ENCODE results near the gene SLC35E2B.
A peak's percentile ranks its signal among the peaks of the same experiment; 100 is the strongest.
"Not testable (repeated sequence)": the region's sequence is repeated elsewhere in the genome, so short reads cannot be mapped to it uniquely, and the experiment has no call there.

Gene SLC35E2B

DNA sequence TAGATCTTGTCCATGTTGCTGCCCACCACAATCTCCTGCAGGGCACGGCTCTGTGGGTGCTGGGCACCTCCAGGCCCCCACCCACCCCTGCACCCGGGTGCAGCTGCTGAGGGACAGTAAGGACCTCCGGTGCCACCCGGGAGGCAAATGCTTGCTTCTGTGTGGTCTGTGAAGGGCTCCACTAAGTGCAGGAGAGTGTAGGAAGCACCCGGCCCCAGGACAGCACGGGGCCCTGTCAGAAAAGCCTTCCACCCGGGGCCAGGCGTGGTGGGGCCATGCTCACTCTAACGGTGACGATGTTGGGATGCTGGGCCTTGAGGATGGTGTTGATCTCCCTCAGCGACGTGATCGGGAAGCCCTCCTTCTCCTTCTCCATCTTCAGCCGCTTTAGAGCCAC is 55.1 kb downstream of the SLC35E2B start:
- DNase-seq: not testable (repeated sequence)

DNA sequence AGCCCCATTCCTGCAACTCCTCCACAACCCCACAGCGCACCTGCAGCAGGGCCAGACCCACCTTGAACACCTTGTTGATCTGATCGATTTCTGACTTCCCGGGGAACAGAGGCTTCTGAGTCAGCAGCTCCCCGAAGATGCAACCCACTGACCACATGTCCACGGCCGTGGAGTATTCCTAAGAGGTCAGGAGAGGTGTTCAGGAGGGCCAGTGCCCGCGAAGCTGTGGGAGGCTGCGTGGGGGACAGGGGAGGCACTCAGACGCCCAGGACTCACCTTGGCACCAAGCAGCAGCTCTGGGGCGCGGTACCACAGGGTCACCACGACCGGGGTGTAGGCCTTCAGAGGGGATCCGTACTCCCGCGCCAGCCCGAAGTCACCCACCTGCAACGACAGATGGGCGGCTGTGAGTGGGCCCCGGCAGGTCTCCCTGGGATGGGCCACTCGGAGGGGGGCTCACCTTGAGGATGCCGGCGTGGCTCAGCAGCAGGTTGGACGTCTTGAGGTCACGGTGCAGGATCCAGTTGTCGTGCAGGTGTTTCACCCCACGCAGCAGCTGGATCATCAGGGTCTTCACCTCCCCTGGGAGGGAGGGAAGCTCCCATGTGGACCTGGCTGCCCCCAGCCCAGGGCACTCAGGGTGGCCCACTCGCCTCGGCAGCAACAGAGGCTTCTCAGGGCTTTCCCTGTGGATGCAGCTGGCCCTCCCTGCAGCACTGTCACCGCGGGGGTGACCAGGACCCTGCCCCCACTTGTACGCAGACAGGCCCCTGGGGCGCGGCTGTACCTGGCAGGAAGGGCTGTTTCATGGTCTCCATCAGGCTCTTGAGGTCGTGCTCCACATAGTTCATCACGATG is 55.7 kb downstream of the SLC35E2B start:
- DNase-seq: not testable (repeated sequence)

DNA sequence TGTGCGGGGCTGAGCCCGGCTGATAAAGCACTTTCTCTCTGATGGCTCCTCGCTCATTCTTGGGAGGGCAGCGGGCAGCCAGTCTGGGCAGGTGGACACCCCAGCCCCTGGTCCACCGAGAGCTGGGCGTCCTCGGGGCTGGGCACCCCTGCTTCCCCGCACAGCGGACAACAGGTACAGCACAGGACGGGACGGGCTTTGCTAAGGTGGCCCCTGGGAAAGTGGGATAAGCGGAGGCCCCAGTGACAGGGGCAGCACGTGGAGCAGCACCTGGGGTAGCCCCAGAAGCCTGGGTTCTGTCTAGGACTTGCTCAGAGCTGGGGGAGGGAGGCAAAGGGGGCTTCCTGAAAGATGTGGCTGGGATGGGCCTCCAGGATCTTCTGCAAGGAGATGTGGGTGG is 58.0 kb downstream of the SLC35E2B start:
- not testable (repeated sequence) for DNase-seq

DNA sequence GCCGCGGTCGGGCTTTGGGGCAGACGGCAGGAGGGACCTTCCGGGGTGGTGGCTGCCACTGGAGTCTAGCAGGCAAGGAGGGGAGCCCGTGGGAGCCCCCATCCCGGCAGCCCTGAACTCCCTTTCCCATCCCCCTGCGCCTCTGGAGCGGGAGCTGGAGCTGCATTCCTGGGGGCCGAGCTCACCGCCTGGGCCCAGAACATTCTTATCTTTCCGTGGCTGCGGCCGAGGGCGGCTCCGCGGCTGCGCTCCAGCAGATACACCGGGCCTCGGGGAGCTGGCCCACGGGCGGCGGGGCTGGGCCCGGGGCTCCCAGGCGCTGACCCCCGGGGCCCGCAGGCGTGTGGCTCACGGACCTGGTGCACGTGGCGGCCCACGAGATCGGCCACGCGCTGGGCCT is 59.2 kb downstream of the SLC35E2B start:
- not testable (repeated sequence) for DNase-seq

DNA sequence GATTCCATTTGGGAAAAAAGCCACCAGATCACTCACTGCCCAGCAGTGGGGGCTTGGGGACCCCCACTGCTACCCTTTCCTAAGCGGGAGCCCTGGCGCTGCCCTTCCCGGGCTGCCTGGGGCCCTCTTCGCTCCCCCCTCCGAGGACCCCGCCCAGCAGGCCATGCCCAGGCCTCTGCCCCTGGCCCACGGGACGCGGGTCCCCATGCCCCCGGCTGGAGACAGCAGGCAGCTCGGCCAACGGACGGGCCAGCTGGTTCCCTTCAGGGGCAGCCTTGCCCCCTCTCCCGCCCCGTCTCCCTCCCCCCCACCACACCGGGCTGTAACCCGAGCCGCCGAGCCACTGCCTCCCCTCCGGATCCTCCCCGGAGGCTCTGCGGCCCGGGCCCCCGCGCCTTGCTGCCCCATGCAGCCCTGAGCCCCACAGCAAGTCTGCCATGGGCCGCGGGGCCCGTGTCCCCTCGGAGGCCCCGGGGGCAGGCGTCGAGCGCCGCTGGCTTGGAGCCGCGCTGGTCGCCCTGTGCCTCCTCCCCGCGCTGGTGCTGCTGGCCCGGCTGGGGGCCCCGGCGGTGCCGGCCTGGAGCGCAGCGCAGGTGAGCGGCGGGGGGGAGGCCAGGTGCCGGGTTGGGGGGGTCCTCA is 60.7 kb downstream of the SLC35E2B start, which contains the start of gene MMP23B:
MMP23B (plus strand) TSS at position 392 of the 639 bp plus-strand sequence; CDS start at position 438, 46 bp downstream.
- no peak for DNase-seq

DNA sequence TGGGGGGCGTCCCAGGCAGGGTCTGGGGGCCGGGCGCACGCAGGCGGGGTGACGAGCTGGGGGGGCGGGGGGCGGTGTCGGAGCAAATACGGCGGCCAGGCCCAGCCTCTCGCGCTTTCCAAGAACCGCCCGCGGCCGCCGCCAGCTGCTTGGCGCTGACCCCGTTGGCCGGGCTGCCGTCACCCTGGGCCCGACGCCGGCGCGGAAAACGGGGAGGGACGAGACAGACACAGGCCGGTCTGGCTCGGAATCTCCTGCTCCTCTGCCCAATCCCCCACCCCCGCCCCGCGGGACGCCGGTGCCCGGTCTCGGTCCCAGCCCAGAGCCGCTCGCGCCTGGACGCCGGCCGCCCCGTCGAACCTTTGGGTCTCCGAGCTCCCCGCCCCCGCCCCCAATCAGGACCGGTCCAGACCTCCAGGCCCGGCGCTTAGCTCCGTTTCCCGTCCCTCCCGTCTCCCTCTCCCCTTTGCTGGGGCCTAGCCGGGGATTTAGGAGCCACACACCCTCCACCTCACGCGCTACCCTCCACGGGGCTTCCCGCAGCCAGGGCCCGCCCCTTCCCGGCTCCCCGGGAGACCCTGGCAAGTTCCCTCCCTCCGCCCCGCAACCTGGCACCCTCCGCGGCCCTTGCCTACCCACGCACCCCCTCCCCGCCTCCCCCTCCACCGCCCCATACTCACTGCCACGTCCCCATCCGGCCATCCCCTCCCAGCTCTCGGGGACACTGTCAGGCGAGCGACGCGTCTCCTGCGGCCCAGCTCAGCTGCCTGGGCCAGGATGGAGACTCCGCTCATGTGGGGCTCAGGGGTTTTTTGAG is 61.4 kb downstream of the SLC35E2B start:
- DNase-seq: no peak

DNA sequence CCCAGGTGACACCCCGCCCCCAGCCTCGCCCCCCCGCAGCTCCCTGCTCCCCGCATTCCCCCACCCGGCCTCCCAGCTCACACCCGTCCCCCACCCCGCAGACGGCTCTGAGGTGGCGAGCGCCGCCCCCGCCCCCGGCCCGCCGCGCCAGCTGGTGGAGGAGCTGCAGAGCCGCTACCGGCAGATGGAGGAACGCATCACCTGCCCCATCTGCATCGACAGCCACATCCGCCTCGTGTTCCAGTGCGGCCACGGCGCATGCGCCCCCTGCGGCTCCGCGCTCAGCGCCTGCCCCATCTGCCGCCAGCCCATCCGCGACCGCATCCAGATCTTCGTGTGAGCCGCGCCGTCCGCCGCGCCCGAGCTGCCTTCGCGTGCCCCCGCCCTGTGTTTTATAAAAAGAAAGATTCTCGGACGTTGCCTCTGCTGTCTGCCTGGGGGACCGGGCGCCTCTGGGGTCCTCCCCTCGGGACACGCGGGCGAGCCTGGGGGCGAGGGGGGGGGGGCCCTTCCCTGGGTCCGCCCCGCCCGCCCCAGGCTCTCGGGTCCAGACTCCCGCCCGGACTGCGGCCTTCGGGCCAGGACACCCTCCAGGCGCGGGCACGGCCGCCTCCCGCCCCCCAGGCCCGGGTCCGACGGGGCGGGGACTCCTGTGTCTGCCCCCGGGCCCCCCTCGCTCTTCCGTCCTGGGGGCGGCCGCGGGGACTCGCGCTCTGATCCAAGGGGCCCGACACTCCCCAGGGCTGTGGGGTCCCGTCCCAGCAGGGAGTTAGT is 62.2 kb downstream of the SLC35E2B start:
- peak; percentile 73 to 95 for DNase-seq

DNA sequence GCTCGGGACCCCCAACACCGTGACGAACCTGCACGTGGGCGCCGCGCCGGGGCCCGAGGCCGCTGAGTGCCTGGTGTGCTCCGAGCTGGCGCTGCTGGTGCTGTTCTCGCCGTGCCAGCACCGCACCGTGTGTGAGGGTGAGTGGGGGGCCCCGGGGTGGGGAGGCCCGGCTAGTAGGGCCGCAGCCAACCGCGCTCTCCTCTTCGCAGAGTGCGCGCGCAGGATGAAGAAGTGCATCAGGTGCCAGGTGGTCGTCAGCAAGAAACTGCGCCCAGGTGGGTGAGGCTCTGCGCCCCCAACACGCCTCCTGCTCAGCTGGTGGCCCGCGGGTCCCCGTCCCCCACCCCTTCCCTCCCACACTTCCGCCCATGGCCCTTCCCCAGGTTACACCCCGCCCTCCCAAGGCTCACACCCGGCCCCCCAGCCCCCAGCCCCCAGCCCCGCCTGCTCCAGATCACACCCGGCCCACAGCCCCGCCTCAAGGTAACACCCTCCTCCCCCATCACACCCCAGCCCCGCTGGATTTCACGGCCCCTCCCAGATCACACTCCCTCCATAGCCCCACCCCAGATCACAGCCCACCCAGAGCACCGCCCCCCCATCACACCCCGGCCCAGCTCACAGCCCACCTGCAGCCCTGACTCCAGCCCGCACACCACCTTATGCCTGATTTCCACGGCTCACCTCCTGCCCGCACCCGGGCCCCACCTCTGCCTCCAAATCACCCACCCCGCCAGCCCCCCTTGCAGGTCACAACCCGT is 63.0 kb downstream of the SLC35E2B start:
- DNase-seq: no peak

DNA sequence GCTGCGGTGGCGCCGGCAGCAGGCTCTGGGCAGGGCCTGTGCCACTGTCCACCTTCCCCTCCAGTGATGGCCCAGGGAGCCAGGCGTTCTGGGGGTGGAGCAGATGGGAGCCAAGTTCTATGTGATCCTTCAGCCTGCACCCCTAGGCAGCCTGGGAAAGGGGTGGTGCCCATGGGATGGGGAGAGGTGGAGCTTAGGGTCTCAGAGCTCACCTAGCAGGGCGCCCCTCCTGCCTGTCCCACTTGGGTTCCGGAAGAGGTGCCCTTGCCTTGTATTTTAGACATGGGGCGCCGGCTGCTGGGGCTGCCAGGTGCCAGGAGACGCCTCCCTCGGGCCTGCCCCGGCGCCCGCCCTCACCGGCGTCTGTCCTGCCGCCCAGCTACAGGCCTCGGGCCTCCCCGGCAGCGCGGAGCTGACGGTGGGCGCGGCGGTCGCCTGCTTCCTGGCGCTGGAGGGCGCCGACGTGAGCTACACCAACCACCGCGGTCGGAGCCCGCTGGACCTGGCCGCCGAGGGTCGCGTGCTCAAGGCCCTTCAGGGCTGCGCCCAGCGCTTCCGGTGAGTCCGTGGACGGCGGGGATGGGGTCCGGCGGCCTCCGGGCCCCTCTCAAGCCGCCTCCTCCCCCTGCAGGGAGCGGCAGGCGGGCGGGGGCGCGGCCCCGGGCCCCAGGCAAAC is 63.7 kb downstream of the SLC35E2B start:
- DNase-seq: no peak

DNA sequence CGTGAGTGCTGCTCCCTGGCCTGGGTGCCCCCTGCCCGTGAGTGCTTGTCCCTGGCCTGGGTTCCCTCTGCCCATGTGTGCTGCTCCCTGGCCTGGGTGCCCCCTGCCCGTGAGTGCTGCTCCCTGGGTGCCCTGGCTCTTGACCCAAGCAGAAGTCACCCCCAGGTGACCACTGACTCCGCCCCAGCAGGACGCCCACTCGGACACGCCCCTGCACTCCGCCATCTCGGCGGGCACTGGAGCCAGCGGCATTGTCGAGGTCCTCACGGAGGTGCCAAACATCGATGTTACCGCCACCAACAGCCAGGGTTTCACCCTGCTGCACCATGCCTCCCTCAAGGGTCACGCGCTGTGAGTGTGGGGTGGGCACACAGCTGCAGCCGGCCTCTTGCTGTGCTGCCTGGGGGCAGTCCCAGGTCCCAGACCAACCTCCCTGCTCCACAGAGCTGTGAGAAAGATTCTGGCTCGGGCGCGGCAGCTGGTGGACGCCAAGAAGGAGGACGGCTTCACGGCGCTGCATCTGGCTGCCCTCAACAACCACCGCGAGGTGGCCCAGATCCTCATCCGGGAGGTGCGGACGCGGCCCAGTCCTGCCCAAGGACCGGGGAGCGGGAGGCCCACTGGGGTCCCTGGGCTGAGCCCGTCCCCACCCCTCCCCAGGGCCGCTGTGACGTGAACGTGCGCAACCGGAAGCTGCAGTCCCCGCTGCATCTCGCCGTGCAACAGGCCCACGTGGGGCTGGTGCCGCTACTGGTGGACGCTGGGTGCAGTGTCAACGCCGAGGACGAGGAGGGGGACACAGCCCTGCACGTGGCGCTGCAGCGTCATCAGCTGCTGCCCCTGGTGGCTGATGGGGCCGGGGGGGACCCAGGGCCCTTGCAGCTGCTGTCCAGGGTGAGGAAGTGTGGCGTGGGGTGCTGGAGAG is 64.5 kb downstream of the SLC35E2B start:
- no peak for DNase-seq

DNA sequence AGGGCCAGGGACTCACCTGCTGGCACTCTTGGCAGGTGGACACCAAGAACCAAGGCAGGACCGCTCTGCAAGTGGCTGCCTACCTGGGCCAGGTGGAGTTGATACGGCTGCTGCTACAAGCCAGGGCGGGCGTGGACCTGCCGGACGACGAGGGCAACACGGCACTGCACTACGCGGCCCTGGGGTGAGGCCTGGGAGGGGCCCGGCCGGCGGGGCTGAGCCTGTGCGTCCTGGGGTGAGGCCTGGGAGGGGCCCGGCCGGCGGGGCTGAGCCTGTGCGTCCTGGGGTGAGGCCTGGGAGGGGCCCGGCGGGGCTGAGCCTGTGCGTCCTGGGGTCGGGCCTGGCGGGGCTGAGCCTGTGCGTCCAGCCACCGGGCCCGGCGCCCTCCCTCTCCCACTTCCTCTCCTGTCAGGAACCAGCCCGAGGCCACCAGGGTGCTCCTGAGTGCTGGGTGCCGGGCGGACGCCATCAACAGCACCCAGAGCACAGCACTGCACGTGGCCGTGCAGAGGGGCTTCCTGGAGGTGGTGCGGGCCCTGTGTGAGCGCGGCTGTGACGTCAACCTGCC is 65.2 kb downstream of the SLC35E2B start:
- no peak for DNase-seq

DNA sequence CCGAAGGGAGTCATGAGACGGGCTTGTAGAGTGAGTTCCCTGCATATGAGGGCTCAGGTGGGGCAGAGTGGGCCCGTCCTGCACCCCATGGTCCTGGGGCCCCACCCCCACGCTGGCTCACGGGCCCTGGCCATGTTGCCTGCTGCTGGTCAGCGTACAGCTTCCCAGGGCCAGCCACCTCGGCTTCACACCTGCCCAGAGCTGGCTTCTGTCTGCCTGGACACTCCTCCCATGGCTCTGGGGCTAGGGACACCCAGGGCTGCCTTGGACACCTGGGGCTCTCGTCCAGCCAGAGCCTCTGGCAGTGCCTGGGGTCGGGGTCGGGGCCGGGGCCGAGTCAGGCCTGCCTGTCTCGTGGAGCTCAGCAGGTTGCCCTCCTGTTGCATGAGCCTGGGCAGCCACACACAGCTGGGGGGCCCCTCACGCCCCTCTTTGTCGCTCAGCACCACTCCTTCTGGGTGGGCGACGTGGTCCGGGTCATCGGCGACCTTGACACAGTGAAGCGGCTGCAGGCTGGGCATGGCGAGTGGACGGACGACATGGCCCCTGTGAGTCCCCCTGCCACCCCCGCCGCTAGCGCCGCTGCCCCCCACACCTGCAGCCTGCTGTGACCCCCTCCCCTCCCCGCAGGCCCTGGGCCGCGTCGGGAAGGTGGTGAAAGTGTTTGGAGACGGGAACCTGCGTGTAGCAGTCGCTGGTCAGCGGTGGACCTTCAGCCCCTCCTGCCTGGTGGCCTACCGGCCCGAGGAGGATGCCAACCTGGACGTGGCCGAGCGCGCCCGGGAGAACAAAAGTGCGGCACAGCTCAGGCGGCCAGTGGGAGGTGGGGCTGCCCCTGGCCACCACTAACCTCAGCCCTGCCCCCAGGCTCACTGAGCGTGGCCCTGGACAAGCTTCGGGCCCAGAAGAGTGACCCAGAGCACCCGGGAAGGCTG is 66.1 kb downstream of the SLC35E2B start:
- no peak for DNase-seq

DNA sequence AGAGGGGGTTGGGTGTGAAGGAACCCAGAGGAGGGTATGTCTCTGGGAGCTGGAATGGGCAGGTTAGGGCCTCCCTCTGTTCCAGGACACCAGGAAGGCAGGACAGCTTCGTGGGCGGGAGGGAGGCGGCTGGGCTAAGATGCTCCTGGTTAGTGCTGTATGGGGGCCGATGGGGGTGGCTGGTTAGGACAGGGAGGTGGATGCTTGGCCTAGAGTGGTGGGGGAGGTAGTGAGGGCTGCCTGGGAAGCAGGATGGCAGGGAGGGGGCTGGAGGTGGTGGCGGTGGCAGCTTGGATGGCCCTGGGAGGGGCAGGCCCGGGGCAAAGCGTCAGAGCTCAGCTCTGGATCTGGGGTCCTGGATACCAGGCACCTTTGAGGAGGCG is 66.8 kb downstream of the SLC35E2B start:
- DNase-seq: no peak

DNA sequence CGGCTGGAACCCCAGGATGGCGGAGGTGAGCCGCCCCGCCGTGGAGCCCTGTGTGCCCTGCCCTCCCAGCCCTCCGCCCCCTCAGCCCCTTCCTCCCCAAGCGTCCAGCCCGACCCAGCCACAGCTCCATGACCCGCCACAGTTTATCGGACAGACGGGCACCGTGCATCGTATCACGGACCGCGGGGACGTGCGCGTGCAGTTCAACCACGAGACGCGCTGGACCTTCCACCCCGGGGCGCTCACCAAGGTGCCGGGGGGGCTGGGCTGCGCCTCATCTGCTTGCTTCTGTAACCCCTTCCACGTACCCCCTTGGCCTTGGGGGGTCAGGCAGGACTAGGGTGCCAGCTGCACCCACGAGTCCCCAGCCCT is 67.2 kb downstream of the SLC35E2B start:
- DNase-seq: no peak

DNA sequence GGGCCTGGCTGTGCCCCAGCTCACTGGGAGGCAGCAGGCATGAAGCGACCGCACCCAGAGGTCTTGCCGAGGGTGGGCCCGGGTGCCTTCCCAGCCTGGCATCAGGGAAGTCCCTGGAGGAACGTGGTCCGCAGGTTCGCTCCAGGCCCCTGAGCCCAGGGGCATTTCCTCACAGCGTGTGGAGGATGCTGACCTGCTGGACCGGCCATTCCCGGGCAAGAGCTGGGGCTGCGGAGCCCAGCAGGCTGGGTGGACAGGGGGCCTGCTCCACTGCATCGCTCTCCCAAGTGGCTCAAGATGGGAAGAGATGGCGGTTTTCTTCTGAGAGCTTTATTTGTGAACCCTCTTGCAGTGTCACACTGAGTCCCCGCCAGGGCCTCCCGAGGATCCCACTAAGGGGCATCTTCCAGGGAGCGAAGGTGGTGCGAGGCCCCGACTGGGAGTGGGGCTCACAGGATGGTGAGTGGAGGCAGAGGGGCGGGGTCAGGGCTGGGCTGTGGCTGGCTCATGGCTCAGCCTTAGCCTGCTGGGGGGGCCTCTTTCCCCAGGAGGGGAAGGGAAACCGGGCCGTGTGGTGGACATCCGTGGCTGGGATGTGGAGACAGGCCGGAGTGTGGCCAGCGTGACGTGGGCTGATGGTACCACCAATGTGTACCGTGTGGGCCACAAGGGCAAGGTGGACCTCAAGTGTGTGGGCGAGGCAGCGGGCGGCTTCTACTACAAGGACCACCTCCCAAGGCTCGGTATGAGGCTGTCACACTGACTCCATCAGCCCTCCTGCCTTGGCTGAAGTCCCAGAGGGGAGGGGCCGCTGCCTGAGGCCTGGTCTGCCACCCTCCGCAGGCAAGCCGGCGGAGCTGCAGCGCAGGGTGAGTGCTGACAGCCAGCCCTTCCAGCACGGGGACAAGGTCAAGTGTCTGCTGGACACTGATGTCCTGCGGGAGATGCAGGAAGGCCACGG is 67.9 kb downstream of the SLC35E2B start:
- no peak for DNase-seq

DNA sequence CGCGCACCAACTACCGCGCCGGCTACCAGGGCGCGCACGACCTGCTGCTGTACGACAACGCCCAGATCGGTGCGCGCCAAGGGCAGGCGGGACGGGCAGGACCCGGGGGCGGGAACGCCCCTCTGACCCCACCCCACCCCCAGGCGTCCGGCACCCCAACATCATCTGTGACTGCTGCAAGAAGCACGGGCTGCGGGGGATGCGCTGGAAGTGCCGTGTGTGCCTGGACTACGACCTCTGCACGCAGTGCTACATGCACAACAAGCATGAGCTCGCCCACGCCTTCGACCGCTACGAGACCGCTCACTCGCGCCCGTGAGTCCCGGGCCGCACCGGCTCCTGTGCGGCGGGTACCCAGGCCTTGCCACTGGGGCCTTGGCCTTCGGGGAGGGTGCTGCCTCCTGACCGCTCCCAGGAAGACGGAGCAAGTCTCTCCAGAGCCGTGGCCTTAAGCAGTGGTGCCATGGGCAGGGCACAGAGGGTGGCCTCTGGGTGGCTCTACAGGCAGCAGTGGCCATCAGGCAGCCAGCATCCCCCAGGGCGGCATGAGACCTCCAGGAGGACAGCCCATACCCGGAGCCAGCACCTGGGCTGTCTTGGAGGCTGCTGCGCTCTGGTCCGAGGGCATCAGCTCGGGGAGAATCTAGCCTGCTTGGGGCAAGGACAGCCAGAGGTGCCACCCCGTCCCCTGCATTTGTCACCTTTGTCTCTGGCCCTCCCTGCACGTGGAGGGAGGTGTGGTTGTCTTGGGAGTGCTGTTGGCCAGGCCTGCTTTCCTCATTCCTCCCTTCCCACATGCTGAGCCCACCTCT is 68.8 kb downstream of the SLC35E2B start:
- DNase-seq: no peak

Measured in NCI-H526 (cell line).